ENCODE data around the gene SLC5A9. TPM values are rescaled to one million over a fixed set of nuclear protein-coding genes. Genes with fewer than 3 reads are reported as not detected.

SLC5A9 gene
- total and polyA plus RNA-seq, 10 of the 15 experiments (the other 5 are each of a cell fraction or from before 2014, with no cell fraction given): 0.03 TPM; not detected in 9

DNA sequence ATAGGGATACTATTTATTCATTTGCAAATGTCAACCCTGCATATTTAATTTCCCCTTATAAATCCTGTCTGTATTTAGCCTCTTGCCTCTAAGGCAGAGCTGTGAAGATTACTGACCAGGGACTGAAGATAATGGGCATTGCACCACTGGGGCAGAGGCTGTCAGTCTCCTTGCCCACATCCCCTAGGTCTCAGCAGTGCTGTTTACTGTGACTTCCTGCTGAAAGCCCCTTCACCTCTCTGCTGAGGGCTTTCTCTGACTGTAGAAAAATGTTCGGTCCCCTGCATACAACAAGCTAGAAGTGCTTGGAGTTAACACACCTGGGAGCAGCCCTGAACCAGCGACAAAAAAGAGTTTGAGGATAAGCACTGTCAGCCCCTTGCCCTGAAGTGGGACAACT, 28.8 kb downstream of the SLC5A9 start:
- Histone ChIP-seq H3K9me3 (replicated peaks; ENCODE audit: control insufficient read depth, insufficient read depth, low read length) (no peaks in the 10 kb centered on the region), H3K36me3 (ENCODE audit: control insufficient read depth in 2 of 2, insufficient read depth in 2 of 2, low read length in 1 of 2) (no peaks in the 10 kb centered on the region), H3K9ac (ENCODE audit: control insufficient read depth, insufficient read depth, low read length) (no peak overlapping the region), H3K4me3 (no peak overlapping the region), H3K79me2 (ENCODE audit: control insufficient read depth, insufficient read depth, low read length) (no peaks in the 10 kb centered on the region), H4K20me1 (ENCODE audit: control insufficient read depth, insufficient read depth) (no peaks in the 10 kb centered on the region), H3K4me2 (ENCODE audit: control insufficient read depth, insufficient read depth) (no peak overlapping the region), H2AFZ (ENCODE audit: control insufficient read depth, low read depth, low read length) (no peak overlapping the region), H3K27me3 (replicated peaks in 1 of 2; ENCODE audit: control insufficient read depth in 2 of 2, insufficient read depth in 2 of 2, low read length in 1 of 2) (no peaks in the 10 kb centered on the region), H3K27ac (ENCODE audit: control insufficient read depth, insufficient read depth) (no peak overlapping the region), H3K4me1 (ENCODE audit: control insufficient read depth, insufficient read depth, low read length) (no peaks in the 10 kb centered on the region)
- POLR2A ChIA-PET: no interaction called here
- intact Hi-C loops (cut with micrococcal nuclease; ENCODE audit: unreplicated experiment) (no loop called here), in situ Hi-C loops (cut with MboI) (no loop called here)
- SMC1A ChIA-PET (ENCODE audit: uncharacterized antibody, unreplicated experiment): no interaction called here
- no peak for ATAC-seq
- BruUV-seq (replicated peaks): no TSS peak
- FAIRE-seq: no peak
- DNase-seq (ENCODE audit: low read depth, low spot score): no peak
- CTCF ChIA-PET: no interaction called here
- RAD21 ChIA-PET (ENCODE audit: unreplicated experiment): no interaction called here
- WGBS (ENCODE audit: insufficient coverage, insufficient replicate concordance, low lambda C conversion rate, missing lambda C conversion rate): 25% methylated on average over 2 of the region's 2 CpGs
- TF ChIP-seq MYC (IDR thresholded peaks at IDR 0.05; ENCODE audit: insufficient read depth, insufficient read length, insufficient replicate concordance, low read length, severe bottlenecking): no peak
- TF ChIP-seq SIX5 (IDR thresholded peaks at IDR 0.05; ENCODE audit: low read depth, low read length, severe bottlenecking): no peak
- TF ChIP-seq CBX5 (IDR thresholded peaks at IDR 0.05; ENCODE audit: low read depth): no peak
- TF ChIP-seq BACH1 (IDR thresholded peaks at IDR 0.05; ENCODE audit: borderline replicate concordance): no peak
- TF ChIP-seq SUZ12 (IDR thresholded peaks at IDR 0.05; ENCODE audit: unreplicated experiment): no peak
- TF ChIP-seq, protein P1, sequence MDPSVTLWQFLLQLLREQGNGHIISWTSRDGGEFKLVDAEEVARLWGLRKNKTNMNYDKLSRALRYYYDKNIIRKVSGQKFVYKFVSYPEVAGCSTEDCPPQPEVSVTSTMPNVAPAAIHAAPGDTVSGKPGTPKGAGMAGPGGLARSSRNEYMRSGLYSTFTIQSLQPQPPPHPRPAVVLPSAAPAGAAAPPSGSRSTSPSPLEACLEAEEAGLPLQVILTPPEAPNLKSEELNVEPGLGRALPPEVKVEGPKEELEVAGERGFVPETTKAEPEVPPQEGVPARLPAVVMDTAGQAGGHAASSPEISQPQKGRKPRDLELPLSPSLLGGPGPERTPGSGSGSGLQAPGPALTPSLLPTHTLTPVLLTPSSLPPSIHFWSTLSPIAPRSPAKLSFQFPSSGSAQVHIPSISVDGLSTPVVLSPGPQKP (IDR thresholded peaks at IDR 0.05; ENCODE audit: low read depth, low read length): no peak
- TF ChIP-seq SMAD1 (IDR thresholded peaks at IDR 0.05; ENCODE audit: low read depth, partially characterized antibody): no peak
- no peak for TF ChIP-seq CREB1 (IDR thresholded peaks at IDR 0.05; ENCODE audit: low read depth)
- no peak for TF ChIP-seq ZBTB11 (CRISPR knock-in tag; IDR thresholded peaks at IDR 0.05)
- TF ChIP-seq EED (IDR thresholded peaks at IDR 0.05; ENCODE audit: low read depth): no peak
- no peak for TF ChIP-seq RAD51 (IDR thresholded peaks at IDR 0.05)
- TF ChIP-seq USF2 (IDR thresholded peaks at IDR 0.05; ENCODE audit: borderline replicate concordance, low read depth, low read length): no peak
- no peak for TF ChIP-seq NFYB (IDR thresholded peaks at IDR 0.05; ENCODE audit: insufficient read depth, low read depth, low read length)
- TF ChIP-seq KAT2A (conservative IDR thresholded peaks at IDR 0.05; ENCODE audit: control insufficient read depth, low read depth, low read length): no peak
- no peak for TF ChIP-seq RAD21 (IDR thresholded peaks at IDR 0.05; ENCODE audit: insufficient read depth, low read depth, low read length)
- no peak for TF ChIP-seq HCFC1 (IDR thresholded peaks at IDR 0.05; ENCODE audit: low read length)
- no peak for TF ChIP-seq DPF2 (IDR thresholded peaks at IDR 0.05)
